ENCODE results near the gene CALM1.

Gene CALM1

GRCh38 chr14:90424075-90424474, 27.2 kb downstream of the CALM1 start:
- ChIA-PET CTCF (no interaction called here), POLR2A (no interaction called here)
- peaks cover 2% of the 10 kb centered on the region; the same call in 1 of the 2 replicates for H3K4me1 ChIP-seq (ENCODE audit: control insufficient read depth, insufficient read depth, low read length)
- TF ChIP-seq ZNF530 (tag by site-specific recombination; IDR thresholded peaks at IDR 0.05; ENCODE audit: low read depth) = no peak
- TF ChIP-seq ZNF114 (tag by site-specific recombination; IDR thresholded peaks at IDR 0.05) = no peak
- no peak for TF ChIP-seq ZNF26 (tag by site-specific recombination; IDR thresholded peaks at IDR 0.05)
- TF ChIP-seq SCRT1 (tag by site-specific recombination; IDR thresholded peaks at IDR 0.05; ENCODE audit: borderline replicate concordance) = no peak
- TF ChIP-seq ZNF426 (tag by site-specific recombination; IDR thresholded peaks at IDR 0.05) = no peak
- no peak for TF ChIP-seq ZNF354C (tag by site-specific recombination; IDR thresholded peaks at IDR 0.05; ENCODE audit: borderline replicate concordance, low read depth)
- TF ChIP-seq KLF8 (tag by site-specific recombination; IDR thresholded peaks at IDR 0.05) = no peak
- no peak for TF ChIP-seq ZNF266 (tag by site-specific recombination; IDR thresholded peaks at IDR 0.05; ENCODE audit: low read depth)
- TF ChIP-seq ZNF174 (tag by site-specific recombination; IDR thresholded peaks at IDR 0.05) = no peak
- TF ChIP-seq ZBTB48 (tag by site-specific recombination; IDR thresholded peaks at IDR 0.05) = no peak
- TF ChIP-seq OVOL3 (tag by site-specific recombination; IDR thresholded peaks at IDR 0.05) = no peak
- TF ChIP-seq ZNF580 (tag by site-specific recombination; IDR thresholded peaks at IDR 0.05) = no peak
- TF ChIP-seq ZNF670 (tag by site-specific recombination; IDR thresholded peaks at IDR 0.05; ENCODE audit: low read depth) = no peak
- TF ChIP-seq ZNF473 (tag by site-specific recombination; IDR thresholded peaks at IDR 0.05) = no peak
- no peak for TF ChIP-seq ZNF549 (tag by site-specific recombination; IDR thresholded peaks at IDR 0.05)
- no peak for TF ChIP-seq ZNF16 (tag by site-specific recombination; IDR thresholded peaks at IDR 0.05; ENCODE audit: low read depth)
- TF ChIP-seq SALL2 (tag by site-specific recombination; IDR thresholded peaks at IDR 0.05; ENCODE audit: borderline replicate concordance) = no peak
- no peak overlapping the region for H3K27ac ChIP-seq (ENCODE audit: extremely low read depth, low read depth, low read length)
- no peak overlapping the region for H3K4me3 ChIP-seq (ENCODE audit: low read depth, low read length)
- H3K9me3 ChIP-seq (ENCODE audit: control insufficient read depth, insufficient read depth, low read depth, low read length) = no peaks in the 10 kb centered on the region
- no peaks in the 10 kb centered on the region for H3K36me3 ChIP-seq (ENCODE audit: control insufficient read depth in 2 of 2, insufficient read depth in 1 of 2, low read length in 2 of 2)

- Histone ChIP-seq H3K36me3 (ENCODE audit: control insufficient read depth in 2 of 2, insufficient read depth in 1 of 2, low read length in 2 of 2) (no peaks in the 10 kb centered on the region), H3K9me3 (ENCODE audit: control insufficient read depth, insufficient read depth, low read depth, low read length) (no peaks in the 10 kb centered on the region), H3K4me3 (ENCODE audit: low read depth, low read length) (no peak overlapping the region), H3K4me1 (ENCODE audit: control insufficient read depth, insufficient read depth, low read length) (no peaks in the 10 kb centered on the region; the same call in 1 of the 2 replicates), H3K27ac (ENCODE audit: extremely low read depth, low read depth, low read length) (no peak overlapping the region)
- TF ChIP-seq ZIC2 (tag by site-specific recombination; IDR thresholded peaks at IDR 0.05) = 0 out of 2 replicates have a peak, but pooled peaks have one; percentile 10
- TF ChIP-seq ZNF266 (tag by site-specific recombination; IDR thresholded peaks at IDR 0.05; ENCODE audit: low read depth) = no peak
- no peak for TF ChIP-seq ZNF433 (tag by site-specific recombination; IDR thresholded peaks at IDR 0.05; ENCODE audit: low read depth)
- ChIA-PET POLR2A (no interaction called here), CTCF (no interaction called here)
Observed at GRCh38 chr14:90424686-90425372, 28.0 kb downstream of the CALM1 start.

GRCh38 chr14:90425373-90425879, 28.6 kb downstream of the CALM1 start:
- Histone ChIP-seq H3K4me1 (ENCODE audit: control insufficient read depth, insufficient read depth, low read length) (no peaks in the 10 kb centered on the region; the same call in 1 of the 2 replicates), H3K27ac (ENCODE audit: extremely low read depth, low read depth, low read length) (no peak overlapping the region), H3K9me3 (ENCODE audit: control insufficient read depth, insufficient read depth, low read depth, low read length) (no peaks in the 10 kb centered on the region), H3K4me3 (ENCODE audit: low read depth, low read length) (no peak overlapping the region), H3K36me3 (ENCODE audit: control insufficient read depth in 2 of 2, insufficient read depth in 1 of 2, low read length in 2 of 2) (no peaks in the 10 kb centered on the region)
- CTCF ChIA-PET = interaction anchor here (0.7 kb wide), 1 partner anchor 25 kb away, joined by 4 read pairs; no protein-coding TSS in a partner anchor
- POLR2A ChIA-PET = no interaction called here
- no peak for TF ChIP-seq ZNF354C (tag by site-specific recombination; IDR thresholded peaks at IDR 0.05; ENCODE audit: borderline replicate concordance, low read depth)
- no peak for TF ChIP-seq ZNF529 (tag by site-specific recombination; IDR thresholded peaks at IDR 0.05; ENCODE audit: insufficient replicate concordance)
- no peak for TF ChIP-seq ZNF549 (tag by site-specific recombination; IDR thresholded peaks at IDR 0.05)
- no peak for TF ChIP-seq INSM2 (tag by site-specific recombination; IDR thresholded peaks at IDR 0.05)
- TF ChIP-seq ZNF146 (tag by site-specific recombination; IDR thresholded peaks at IDR 0.05) = no peak
- TF ChIP-seq ZNF157 (tag by site-specific recombination; IDR thresholded peaks at IDR 0.05) = no peak
- TF ChIP-seq KLF9 (tag by site-specific recombination; IDR thresholded peaks at IDR 0.05; ENCODE audit: low read depth) = no peak
- no peak for TF ChIP-seq ZBTB7A (tag by site-specific recombination; IDR thresholded peaks at IDR 0.05; ENCODE audit: low read depth)
- no peak for TF ChIP-seq PBX3 (CRISPR knock-in tag; IDR thresholded peaks at IDR 0.05)
- no peak for TF ChIP-seq ZNF341 (tag by site-specific recombination; IDR thresholded peaks at IDR 0.05; ENCODE audit: low read depth)
- no peak for TF ChIP-seq GLIS1 (tag by site-specific recombination; IDR thresholded peaks at IDR 0.05)

All from HEK293 (cell line).